ENCODE measurements around the gene H19.

DNA sequence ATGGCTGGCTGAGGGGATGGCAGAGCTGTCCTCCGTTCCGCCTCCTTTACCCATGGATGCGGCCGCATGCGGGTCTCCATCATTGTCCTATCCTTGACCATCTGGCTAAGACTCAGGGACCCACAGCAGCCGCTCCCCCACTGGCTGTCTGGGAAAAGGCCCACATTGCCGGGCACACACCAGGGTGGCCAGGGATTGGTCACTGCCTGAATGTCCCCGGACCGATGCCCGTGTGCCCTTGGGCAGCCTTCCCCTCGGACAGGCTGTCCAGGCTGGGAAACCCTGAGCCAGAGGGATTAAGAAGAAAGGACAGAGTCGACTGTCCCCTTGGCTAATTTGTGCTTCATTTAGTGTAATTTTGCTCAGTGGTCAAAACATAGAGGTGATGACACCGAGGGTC lies 22.5 kb downstream of the H19 start:
- TF ChIP-seq, protein P1, sequence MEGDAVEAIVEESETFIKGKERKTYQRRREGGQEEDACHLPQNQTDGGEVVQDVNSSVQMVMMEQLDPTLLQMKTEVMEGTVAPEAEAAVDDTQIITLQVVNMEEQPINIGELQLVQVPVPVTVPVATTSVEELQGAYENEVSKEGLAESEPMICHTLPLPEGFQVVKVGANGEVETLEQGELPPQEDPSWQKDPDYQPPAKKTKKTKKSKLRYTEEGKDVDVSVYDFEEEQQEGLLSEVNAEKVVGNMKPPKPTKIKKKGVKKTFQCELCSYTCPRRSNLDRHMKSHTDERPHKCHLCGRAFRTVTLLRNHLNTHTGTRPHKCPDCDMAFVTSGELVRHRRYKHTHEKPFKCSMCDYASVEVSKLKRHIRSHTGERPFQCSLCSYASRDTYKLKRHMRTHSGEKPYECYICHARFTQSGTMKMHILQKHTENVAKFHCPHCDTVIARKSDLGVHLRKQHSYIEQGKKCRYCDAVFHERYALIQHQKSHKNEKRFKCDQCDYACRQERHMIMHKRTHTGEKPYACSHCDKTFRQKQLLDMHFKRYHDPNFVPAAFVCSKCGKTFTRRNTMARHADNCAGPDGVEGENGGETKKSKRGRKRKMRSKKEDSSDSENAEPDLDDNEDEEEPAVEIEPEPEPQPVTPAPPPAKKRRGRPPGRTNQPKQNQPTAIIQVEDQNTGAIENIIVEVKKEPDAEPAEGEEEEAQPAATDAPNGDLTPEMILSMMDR (IDR thresholded peaks at IDR 0.05; ENCODE audit: poor library complexity): no peak
- TF ChIP-seq EZH2 (IDR thresholded peaks at IDR 0.05; ENCODE audit: borderline replicate concordance): no peak
- TF ChIP-seq EZH2phosphoT487 (IDR thresholded peaks at IDR 0.05; ENCODE audit: low read depth, severe bottlenecking, unreplicated experiment): no peak
